ENCODE measurements around the gene ZBED2.
"Not testable (repeated sequence)": the region's sequence is repeated elsewhere in the genome, so short reads cannot be mapped to it uniquely, and the experiment has no call there.

Gene ZBED2, protein sequence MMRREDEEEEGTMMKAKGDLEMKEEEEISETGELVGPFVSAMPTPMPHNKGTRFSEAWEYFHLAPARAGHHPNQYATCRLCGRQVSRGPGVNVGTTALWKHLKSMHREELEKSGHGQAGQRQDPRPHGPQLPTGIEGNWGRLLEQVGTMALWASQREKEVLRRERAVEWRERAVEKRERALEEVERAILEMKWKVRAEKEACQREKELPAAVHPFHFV

DNA sequence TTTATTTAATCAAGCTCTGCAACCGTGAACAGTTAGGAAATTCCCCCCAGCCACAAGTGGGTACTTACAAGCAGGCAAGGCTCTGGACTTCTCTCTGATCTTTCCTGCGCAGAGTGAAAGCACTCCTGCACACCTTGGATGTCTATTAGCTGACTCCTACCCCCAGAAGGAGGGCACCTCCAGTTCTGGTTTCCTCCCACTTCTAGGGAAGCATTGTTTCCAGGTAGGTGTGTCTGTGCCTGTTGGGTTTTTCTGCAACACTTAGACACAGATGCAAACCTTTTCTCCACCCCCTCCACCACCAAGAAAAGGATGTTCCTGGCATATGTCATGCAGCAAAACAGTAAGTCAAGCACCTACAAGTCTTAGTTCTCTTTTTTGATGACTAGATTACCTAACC is at the start of gene ZBED2:
TSS of gene ZBED2 (minus strand) at position 115 of the 400 bp plus-strand sequence. CDS start 1,145 bp downstream, outside the sequence.
- peak; percentile 52 for DNase-seq

DNA sequence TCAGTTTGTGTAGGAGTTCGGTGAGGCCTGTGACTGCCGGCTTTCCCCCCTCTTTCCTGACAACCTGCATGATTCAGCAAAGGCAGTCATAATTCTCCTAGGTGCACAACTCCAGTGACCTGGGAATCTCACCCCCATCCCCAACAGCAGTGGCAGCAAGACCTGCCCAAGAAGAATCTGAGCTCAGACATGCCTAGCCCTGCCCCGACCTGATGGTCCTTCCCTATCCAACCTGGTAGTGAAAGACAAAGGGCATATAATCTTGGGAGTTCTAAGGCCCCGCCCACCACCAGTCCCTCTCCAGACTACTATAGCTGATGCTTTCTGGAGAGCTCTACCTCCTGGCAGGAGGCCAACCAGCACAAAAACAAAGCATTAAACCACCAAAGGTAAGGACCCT is 44.2 kb upstream of the ZBED2 start:
- no peak for DNase-seq

DNA sequence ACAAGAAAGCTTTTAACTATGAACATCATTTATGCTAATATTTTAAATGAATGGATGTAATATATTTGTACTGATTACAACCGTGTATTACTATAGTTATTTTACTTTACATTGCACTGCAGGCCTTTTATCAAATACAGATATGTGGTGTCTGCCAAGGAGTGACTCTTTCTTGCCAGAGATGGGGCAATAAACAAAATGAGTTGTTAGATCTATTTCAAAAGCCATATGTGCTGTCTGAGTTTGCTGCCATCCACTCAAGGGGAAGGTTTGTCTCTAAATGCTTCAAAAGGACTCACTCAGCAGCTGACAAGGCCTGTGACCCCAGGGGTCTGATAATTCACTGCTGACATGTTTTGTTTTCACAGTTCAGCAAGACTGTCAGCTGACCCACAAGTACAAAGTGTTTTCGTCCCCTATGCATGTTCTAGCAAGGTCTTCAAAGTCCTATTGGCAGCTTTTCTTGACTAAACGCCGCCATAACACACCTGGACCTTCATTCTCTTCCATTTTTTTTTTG is 41.3 kb upstream of the ZBED2 start:
- no peak for DNase-seq

DNA sequence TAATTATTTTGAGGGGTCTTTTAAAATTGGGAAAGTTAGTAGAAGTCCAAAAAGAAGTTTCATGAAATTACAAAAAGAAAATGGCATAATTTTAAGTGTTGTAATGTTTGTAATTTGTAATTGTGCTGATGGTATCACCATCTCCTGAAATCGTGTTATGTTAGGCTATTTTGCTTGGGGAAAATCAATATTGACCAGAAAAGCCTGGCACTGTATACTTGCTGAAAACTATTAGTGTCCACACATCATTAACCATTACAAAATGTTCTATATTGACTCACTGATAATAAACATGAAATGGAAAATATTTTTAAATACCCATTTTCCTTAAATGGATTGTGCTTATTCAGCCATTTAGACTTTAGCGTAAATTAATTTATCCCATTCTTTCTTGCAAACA is 40.3 kb upstream of the ZBED2 start:
- no peak for DNase-seq

DNA sequence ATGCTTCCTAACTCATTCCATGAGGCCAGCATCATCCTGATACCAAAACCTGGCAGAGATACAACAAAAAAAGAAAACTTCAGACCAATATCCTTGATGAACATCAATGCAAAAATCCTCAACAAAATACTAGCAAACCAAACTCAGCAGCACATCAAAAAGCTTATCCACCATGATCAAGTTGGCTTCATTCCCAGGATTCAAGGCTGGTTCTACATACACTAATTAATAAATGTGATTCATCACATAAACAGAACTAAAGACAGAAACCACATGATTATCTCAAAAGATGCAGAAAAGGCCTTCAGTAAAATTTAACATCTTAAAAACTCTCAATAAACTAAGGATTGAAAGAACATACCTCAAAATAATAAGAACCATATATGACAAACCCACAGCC is 35.5 kb upstream of the ZBED2 start:
- not testable (repeated sequence) for DNase-seq

DNA sequence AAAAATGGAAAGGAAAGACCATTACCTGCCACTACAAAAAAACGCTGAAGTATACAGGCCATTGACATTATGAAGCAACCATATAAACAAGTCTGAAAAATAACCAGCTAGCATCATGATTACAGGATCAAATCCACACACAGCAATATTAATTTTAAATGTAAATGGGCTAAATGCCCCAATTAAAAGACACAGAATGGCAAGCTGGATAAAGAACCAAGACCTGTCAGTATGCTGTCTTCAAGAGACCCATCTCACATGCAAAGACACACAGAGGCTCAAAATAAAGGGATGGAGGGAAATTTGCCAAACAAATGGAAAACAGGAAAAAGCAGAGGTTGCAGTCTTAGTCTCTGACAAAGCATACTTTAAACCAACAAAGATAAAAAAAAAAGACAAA is 33.9 kb upstream of the ZBED2 start:
- DNase-seq: not testable (repeated sequence)

DNA sequence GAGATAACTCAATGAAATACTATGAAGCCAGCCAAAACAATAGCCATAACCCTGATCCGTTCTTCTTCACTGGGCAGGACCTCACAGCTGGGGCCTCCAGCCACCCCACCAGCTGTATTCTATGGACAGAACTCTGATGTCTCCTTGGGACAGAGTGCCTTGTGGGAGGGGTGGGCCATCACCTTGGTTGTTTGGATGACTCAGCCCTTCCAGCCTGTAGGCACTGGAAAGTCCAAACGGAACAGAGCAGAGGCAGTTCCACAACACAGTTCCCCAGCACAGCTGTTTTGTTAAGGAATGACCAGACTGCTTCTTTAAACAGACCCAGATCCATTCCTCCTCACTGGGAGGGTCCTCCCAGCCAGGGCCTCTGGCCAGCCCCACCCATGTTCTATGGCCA is 31.9 kb upstream of the ZBED2 start:
- no peak for DNase-seq

DNA sequence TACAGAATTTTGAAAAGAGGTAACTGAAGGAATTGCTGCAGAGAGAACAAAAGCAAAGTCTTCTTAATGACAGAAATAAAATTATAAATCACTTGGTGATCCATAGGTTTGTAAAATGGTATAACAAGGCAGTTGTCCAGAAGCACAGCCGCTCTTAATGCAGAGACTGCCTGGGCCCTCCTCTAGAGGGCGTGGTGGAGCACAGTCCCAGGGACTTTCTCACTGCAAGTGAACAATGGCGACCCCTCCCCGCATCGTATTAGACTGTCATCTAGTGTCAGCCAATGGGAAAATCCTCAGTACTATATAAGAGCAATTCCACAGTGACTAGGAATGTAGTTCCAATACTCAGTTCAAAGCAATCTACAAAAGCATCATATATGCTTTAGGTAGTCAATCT is 26.4 kb upstream of the ZBED2 start:
- no peak for DNase-seq

DNA sequence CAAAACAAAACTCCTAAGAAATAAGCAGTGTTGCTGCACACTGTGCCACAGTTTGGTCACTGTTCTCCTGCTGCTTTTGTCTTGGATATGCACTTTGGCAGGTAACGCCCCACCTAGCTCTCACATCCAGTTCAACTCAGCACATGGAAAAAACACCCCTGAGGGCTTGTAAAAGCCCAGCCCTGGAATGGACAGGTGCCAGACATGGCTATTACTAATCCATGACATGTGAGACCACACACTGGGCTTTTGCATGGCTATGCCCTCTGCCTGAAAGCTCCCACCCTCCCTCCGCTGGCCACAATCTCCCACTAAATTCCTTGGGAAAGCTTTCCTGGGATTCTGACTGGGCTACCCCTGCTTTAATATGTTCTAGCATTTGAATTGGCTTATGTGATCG is 24.7 kb upstream of the ZBED2 start:
- no peak for DNase-seq

DNA sequence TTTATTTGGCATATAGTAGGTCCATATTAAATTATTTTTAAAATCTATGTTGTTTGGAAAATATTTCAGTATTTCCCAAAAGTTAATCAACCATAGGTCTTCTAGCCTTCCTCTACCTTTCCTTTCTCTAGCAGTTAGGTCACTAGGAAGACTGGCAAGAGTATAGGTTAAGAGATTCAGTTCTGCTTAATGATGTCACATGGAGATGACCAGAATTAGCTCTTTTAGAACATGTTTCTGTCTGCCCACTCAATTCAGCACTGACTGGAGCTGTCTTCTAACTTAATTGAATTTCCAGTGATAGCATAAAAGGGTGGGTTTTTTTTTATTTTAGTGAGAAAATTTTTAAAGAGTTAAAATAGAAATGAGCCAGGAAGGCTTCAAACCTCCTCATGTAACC is 23.8 kb upstream of the ZBED2 start:
- DNase-seq: no peak

DNA sequence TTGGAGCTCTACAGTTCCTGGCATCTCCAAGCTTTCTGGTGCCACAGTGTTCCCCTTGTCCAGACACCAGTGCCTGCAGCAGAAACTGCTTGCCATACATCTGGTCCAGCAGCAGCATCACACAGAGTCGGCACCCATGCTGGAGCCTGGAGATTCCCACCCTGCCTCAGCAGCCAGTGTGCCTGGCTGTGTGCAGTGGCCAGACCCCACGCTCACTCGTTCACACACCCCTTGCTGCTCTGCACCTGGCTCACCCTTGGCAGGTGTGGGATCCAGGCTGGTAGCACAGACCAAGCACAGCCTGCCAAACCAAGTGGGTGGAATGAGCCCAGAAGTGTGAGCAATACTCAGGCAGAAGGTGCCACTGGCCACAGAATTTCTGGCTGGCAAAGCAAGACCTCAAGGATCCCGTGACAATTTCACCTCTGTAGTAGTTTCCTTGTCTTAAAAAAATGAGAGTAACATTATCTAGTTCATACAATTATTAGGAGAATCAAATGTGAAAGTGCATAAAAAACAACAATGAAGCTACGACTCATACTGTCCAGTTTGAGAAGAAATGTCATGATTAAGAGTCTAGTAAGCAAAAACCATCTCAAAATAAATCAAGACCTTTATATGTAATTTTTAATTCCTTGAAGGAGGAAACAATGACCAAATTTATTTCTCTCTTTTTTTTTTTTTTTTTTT is 22.9 kb upstream of the ZBED2 start:
- DNase-seq: no peak

DNA sequence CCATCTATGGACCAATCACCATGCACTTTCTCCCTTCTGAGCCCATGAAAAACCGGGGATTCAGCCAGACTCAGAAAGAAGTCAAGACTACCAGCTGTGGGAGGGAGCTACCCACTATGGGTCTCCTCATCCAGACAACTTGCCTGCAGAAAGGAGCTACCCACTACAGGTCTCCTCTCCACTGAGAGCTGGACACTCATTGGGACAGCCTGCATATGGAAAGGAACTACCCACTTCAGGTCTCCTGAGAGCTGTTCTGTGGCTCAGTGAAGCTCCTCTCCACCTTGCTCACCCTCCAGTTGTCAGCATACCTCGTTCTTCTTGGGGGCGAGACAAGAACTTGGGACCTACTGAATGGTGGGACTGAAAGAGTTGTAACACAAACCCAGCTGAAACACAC is 22.3 kb upstream of the ZBED2 start:
- DNase-seq: no peak

DNA sequence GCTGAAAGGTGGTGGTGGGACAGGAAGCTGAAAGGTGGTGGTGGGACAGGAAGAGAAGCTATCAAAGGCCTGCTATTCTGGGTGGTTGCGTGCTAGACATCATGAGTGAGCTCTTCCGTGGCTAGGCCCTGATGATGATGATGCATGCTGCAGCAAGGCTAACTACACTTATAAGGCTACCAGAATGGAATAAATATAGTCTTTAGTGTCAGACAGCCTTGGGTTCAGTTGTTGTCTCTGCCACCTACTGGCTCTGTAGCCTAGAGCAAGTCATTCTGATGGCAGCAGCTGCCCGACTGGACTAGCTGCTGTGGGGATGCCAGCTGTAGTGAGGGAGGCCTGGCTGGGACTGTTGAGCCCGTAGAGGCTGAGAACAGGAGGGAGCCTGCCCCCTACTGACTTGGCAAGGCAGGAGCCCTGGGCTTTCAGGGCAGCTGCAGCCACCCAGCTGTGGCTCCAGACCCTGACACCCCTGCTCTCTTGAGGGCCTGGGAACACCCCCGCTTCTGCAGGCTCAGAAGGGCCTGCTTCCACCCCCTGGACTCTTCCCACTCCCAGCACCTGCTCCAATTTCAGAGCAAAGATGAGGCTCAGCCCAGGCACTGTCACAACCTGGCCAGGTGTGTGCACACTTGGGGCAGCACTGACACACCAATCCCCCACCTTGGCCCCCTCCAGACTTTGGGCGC is 21.4 kb upstream of the ZBED2 start:
- DNase-seq: peak; percentile 78

DNA sequence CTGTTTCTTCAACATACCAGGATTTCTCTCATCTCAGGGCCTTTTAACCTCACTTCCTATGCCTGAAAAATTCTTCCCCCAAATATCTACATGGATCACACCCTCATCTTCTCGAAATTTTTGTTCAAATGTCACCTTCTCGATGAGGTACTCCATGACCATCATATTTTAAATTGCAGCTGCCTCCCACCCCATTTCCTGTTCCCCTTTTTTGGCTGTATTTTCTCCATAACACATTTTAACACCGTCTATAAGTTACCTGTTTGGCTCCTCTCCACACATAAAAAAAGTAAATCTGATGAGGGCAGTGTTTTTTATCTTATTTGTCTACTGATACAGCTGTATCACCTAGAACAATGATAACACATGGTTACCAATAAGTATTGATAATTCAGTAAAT is 20.7 kb upstream of the ZBED2 start:
- DNase-seq: no peak

DNA sequence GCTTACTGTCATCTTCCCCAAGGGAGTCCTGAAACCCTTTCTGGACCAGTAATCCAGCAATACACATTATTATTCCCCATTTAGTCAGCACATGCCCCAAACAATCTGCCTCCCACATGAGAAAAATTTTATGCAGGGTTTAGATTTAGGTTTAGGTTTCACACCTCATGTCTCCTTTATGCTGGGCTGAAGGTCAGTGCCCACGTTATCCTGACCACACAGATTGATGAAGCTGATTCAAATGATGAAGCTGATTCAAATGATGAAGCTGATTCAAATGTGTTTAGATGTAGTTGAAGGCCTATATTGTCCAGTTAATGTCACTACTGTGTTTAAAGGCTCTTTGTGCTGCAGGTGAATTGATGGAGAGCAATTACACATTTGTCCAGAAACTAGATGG is 18.1 kb upstream of the ZBED2 start:
- DNase-seq: no peak

DNA sequence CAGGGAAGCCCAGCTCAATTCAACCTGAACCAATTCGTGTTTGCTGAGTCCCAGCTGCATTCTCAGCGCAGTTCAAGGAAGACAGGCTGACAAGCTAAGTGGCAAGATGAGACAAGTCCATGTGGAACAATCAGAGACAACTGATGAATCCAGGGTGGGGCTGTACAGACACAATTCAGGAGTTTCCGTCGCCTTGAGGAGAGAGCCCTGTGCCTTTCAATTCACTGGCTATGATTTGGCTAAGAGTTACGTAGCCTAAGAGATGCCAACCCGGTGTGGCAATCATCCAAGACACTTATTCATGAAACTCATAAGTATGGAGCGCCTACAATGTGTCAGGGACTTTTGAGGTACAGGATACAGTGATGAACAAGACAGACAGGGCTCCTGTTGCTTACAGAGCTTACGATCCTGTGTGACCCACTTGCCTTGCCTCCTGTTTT is 15.5 kb upstream of the ZBED2 start:
- peak; percentile 40 for DNase-seq

DNA sequence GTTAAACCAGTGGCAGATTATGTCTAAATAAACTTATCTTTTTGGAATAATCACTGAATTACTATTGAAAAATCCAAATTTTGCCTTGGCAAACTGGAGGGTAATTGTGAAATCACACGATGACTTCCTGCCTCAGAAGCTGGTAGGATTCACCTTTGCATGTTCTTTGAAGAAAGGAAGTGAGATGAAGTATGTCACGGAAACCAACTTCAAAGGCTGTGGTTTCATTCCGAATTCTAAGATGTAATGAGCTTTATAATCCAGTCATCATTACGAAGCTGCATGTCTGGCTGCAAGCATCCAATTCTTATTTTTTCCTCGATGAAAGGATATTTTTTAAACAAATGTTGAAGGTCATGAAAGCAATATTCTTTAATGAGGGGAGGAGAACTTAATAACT is 15.0 kb upstream of the ZBED2 start:
- peak; percentile 60 for DNase-seq

DNA sequence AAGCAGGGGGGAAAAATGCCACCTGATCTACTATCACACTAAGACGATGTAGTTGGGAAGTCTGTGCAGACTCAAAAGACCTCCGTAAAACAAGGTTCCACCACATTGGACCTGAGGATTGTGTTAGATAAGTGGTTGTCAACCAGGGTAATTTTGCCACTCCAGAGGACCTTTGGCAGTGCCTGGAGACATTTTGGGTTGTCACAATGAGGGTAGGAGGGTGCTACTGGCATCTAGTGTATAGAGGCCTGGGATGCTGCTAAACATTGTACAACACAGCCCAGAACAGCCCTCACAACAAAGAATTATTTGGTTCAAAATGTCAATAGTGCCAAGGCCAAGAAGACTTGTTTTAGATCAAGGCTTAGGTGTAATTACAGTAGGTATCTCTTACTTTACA is 14.6 kb upstream of the ZBED2 start:
- DNase-seq: no peak

DNA sequence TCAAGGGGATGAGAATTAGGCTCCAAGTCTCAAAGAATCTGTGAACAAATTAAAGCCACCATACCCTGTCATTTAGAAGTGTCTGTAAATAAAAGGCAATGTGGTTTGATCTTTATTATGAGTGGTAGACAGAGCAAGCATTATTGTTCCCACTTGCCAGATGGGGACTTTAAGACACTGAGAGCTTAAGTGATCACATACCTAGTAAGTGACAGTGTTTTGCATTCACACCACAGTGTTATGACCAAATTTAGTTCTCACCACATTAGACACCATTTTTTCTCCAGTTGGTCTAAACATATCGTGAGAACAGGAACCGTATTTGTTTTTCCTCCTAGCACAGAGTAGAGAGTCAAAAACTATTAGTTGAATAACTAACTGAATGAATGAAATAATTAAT is 13.2 kb upstream of the ZBED2 start:
- no peak for DNase-seq

DNA sequence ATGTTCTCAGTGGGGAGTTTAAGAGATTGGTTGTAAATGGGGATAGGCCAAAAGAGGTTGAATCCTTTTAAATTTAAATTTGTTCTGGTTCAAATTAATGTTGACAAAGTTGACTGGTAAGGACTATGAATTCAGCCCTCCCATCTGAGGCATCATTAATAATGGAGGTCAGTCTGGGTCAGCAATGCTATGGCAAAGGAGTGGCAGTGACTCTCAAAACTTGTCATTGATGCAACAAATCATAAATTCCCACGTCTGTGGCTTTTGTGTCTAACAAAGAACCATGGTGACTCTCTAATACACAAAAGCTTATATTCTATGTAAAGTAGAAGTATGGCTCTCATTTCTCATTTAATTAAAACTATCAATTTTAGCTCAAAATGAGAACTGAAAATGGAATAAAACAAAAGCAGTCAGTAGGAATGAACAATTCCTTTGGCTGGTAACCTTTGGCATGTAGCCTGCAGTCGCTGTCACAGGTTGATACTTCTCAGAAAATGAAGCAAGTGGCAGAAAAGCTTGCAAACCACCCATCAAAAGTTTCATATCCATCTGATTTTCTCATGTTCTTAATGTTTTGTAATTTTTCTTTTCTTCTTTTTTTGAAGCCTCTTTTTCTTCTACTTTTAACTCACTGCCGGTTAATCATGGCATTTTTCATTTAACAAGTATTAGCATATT is 12.2 kb upstream of the ZBED2 start:
- no peak for DNase-seq

DNA sequence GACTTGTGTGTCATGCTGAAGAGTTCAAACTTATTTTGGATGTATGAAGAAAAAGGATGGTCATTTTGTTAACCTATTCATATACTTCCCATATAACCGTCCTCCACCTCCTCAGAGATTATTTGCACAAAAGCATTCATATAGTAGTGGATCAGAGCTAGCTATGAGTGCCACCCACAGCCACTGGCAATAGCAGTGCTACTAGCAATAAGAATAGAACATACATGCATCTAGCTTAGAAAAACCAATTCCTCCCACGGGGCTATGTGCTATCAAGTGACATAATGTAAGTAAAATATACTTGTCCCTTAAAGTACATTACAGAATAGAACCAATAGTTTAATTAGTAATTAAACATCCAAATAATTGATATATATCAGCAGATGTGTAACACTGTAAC is 10.3 kb upstream of the ZBED2 start:
- no peak for DNase-seq

DNA sequence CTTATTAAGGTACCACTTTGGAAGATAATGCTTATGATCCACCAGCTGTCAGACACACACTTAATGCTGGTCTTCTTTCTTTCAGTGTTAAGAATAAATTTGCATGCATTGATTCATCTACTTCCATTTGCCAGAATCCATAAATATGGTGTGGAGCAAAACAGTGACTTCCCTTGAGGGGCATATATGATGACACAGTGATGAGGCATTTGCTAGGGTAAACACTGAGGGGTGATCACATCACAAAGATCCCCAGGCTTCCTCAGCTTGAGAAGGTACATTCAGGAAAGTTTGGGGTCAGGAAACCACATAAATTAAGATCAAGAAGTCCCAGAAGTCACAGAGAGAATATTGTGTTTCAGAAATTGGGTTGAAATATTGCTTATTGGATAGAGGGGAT is 9.9 kb upstream of the ZBED2 start:
- DNase-seq: peak; percentile 47

DNA sequence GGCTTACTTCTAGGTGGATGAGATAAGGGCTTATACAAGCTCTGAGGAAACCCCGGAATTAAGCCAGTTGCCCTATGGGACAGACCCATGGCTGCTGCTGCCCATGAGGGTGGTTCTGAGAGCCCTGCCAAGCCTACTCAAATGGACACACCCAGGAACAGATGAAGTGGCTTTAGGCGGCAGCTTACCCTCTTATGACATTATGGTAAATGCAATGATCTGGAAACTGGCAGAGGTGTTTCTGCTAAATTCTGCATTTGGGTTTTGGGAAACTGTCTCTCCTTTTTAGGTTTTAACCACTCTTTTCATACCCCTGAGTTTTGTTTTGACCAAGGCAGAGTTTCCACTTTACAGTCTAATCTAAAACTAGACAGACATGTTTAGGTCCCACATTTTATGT is 9.0 kb upstream of the ZBED2 start:
- peak; percentile 49 for DNase-seq

DNA sequence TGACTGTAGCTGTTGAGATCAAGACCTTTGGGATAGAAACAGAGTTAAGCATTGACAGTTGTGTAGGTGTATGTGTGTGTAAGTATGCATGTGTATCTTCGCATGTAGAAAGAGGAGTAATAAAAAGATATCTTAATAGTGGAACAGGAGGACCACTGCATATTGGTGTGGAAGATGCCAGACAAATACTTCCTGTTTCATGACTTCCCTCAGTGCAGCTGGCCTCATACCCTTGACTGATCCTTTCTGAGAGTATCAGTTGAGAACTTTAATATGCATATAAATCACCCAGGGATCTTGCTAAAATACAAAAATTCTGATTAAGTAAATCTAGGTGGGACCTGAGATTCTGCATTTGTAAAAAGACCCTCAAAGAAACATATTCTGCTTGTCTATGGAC is 8.5 kb upstream of the ZBED2 start:
- DNase-seq: no peak
